NCI-H446 (cell line): ENCODE data around the gene FADS1.
A peak's percentile ranks its signal among the peaks of the same experiment; 100 is the strongest.

ENCODE experiments used
- DNase-seq, 2 experiments: peaks; one replicate each; lab custom pipeline; 2025; lab: John Stamatoyannopoulos, UW

Gene FADS1

DNA sequence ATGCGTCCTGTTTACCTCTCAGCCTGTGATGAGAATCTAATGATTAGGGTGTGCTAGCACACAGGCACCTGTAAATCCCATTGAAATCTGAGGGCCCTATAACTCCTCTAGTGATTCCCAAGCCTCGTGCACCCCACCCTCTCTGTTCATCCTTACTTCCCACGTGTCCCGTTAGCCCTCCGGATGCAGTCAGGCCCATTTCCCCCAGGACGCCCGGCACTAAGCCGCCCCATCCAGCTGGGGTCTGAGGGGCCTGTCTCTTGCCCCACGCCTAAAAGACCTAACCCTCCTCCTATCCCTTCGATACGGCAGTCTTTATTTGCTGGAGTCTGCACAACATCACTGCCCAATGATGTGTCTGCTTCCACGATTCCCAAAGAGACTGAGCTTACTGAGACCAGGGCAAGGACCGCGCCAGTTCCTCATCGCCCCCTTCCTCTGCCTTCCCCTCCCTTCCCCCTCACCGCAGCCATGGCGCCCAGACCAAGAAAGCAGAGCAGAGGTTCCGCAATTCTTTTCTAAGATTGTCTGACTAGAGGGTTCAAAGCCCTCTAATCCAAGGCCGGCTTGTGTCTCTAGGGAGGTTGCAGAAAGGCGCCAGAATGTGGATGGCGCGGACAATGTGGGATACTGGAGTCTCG, 10.2 kb upstream of the FADS1 start:
- no peak for DNase-seq

DNA sequence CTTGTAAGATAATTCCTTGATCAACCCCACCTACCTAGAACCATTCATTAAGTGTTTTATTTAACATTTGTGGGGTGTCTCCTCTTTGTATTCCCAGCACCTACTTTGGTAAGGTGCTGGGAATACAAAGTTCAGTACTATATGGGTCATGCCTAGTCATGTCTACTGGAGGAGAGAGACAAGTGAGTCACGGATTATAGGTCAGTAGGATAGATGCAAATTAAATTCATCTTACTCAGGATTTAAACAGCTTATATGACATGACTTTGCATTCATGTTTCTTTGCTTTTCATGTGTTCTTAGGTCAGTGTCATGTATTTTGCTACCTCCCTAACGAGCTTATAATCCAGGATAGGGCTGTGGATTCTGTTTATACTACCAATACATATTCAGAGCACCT, 3.4 kb upstream of the FADS1 start:
- no peak for DNase-seq

DNA sequence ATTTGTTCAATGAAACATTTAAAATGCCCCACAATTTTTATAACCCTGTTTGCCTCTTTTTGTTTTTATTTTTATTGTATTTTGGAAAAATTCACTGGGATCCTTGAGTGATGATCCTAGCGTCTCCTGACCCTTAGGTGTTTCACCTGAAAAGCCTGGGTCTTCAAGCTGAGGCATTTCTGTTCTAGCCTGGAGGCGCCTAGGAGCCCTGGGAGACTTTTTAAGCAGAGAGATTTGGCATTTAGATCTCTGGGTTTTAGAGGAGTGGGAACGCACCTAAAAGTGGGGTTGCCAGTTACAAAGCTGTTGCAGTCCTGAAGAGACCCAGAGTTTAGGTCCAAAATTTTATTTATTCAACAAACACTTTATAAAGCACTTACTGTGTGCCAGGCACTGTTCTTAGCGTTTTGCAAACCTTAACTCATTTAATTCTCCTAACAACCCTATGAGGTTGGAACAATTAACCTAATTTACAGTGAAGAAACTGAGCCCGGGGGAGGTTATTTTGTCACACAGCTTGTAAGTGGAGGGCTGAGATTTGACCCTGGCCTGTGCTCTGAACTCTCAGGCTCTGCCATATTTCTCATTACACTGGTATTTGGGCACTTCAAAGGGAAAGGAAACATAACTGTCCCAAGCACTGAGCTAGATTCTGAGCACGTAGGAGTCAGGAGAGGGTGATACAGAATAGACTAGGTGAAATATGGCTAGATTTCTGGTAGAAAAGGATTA, 834 bp upstream of the FADS1 start:
- no peak for DNase-seq

DNA sequence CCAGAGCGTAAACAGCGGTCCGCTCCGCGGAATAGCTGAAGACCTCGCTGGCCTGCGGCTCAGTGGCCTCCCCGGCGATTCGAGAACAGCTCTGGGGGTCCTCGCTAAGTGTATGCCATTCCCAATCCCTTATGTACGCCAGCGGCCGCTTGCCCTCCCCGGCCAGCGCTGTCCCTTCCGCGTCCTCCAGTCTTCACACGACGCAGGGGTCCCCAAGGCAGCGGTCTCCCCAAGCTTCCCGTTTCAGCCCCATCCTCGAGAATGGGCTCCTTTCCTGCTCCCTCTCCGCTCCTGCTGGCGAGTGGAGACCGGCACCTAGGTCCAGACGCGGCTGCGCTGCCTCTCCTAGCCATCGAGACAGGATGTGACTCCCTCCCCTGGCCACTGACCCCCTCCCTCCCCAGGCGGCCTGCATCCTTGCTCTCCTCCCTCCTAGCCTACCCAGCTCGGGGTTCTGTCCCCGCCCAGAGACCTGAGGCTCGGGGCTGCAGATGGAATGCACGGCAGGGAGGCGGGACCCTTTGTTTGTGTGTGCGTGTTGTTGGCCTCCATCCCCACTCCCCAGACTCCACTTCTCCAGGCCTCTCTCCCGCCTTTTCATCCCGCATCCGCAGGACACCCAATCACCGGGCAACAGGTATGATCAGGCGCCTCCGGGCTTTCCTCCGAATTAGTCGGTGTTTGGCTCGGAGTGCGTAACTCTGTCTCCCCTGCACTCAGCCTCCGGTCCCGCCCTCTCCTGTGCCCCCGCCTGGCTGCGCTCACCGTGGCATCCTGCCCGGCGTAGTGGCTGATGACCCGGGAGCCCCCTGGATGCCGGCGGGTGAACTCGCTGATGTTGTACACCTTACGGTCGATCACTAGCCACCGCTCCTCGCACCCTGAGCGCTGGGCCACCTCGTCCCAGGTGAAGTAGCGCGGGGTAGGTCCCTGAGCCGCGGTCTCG, 740 bp downstream of the FADS1 start:
- peak in 1 of 2 experiments; percentile 64 for DNase-seq

DNA sequence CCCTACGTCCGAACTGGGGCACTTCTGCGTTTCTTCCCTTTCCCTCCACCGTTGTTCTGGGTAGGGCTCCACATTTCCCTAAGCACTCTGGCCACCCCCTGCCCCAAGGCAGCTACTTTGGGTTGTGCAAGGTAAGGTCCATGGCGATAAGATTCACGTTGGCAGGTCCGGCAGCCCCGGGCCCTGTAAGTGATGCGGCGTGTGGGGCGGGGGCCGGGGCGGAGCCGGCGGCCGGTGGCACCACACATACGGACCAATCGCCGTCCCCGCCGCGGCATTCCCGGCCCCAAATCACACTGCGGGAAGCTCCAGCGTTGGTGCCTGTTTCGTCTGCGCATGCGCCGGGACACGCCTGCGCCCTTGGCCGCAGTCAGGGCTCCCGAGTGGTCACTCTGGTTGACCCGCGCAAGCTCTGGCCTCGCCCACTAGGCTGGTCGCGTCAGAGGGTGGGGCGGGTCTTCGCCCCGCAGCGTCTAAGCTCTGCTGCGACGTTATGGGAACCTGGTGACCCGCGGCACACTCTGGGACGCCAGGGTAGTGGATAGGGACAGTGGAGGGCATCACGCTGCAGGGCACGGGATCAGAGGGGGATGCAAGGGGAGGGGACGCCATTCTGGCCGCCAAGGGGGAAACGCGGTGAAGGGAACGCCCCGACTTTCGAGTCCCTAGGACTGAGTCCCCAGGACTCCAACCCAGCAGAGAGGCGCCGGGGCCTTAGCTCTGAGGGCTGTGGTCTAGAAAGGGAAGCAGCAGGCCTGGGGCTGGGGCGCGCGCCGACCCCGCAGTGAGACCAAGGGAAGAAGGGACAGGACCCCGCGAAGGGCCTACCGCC, 1.6 kb downstream of the FADS1 start:
- no peak for DNase-seq

DNA sequence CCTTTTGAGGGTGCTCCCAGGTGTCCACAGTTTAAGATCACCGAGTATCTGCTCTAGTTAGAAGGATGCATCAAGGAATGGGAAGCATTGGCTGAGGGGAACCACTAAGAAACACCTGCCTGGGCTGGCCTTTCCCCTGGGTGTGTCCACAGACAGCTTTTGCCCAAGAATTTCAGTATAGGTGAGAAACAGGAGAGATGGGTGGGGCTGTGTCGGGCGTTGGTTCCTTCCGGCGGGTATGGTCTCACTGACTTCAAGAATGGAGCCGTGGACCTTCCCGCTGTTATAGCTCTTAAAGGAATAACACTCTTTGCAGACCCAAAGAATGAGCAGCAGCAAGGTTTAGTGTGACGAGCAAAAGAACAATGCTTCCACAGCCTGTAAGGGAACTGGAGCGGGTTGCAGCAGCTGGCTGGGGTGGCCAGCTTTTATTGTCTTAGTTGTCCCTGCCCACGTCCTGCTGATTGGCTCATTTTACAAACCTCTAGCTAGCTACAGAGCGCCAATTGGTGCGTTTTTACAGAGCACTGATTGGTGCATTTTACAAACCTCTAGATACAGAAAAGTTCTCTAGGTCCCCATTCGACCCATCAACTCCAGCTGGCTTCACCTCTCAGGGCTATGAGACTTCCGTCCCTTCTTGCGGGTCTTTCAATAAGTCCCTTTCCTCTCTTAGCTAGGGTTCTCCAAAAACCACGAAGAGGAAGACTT, 2.4 kb downstream of the FADS1 start:
- no peak for DNase-seq

DNA sequence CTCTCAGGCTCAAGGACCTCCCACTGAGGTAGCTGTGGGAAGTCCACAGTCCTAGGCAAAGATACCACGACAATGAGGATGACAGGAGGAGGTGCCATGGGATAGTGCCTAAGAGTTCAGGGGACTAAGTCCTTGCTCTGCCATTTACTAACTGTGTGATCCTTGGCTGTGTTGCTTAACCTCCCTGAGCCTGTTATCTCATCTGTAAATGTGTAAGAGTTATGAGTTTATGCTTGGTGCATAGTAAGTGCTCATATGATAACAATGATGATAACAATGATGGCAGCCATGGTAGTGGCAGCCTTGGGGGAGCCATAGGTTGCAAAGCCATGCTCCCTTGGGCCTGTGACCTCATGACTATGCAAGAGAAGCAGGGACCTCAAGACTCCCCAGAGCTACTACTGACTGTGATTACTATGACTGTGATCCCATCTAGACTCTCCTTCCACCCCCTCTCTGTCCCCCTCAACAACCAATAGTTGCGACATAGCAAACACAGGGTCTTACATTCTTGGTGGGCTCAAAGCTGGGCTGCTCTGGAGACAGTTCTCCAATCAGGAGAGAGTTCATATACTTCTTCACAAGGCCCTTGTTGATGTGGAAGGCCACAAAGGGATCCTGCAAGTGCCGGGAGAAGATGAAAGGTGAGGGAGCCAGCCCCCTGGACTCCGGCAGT, 3.9 kb downstream of the FADS1 start:
- DNase-seq, result no peak

DNA sequence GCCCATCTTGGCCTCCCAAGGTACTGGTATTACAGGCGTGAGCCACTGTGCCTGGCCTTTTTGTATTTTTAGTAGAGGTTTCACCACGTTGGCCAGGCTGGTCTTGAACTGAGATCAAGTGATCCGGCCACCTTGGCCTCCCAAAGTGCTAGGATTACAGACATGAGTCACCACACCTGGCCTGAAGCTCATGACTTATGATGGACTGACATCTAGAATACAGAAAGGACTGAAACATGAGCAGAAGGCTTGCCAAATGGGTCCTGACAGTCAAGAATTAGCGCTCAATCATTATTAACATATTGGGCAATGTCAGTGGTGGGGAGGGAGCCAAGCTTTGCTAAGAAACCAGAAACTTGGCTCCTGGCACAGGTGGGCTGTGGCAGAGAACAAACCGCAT, 5.0 kb downstream of the FADS1 start:
- DNase-seq, result no peak

DNA sequence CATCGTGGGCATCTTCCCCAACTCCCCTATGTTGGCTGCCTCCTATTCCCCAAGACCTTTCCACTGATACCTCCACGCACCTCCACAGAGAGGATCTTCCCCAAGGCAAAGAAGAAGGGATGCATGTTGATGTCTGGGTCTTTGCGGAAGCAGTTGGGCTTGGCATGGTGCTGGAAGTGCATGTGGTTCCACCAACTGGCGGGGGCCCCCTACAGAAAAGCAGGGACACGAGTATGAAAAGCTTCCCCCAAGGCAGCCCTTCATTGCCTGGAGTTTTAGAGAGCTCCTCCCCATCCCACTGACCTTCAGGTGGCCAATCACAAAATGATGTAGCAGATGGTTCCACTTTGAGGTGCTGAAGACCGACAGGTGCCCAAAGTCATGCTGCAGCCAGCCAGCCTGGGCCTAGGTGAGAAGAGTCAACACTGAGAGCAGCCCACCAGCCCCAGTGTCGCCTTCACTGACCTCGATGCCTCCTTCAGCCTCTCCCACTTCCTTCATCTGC, 6.1 kb downstream of the FADS1 start:
- DNase-seq, result no peak

DNA sequence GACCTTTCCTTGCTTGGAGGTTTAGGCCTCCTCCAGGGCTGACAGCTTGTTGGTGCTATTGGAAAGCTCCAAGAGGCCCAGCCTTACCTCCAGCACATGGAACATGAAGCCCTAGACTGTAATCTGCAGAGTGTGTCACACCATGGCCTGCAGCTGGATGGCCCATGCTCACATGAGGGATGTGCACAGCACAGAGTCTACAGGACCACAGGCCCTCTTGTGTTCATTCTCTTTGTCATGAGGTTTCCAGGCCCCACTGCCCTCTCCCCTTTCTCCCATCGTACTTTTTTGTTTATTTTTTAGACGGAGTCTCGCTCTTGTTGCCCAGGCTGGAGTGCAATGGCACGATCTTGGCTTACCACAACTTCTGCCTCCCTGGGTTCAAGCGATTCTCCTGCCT, 10.0 kb downstream of the FADS1 start:
- no peak for DNase-seq

DNA sequence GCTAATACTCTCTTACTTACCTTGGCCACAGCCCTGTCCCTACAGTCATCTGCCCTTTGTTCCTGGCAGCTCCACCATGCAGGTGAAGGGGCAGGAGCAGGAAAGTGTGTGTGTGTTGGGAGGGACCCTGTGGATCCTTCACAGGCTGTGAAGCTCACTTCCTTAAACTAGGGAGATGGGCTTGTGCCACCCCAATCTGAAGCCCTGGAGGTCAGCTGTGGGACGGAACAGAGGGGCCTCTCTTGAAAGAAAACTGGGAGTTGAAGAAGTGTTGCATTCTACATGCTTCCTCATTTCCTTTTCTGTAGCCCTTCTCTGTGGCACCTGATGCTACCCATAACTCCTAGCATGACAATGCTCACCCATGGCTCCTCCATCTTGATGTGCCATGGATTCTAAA, 11.7 kb downstream of the FADS1 start:
- DNase-seq, result no peak

DNA sequence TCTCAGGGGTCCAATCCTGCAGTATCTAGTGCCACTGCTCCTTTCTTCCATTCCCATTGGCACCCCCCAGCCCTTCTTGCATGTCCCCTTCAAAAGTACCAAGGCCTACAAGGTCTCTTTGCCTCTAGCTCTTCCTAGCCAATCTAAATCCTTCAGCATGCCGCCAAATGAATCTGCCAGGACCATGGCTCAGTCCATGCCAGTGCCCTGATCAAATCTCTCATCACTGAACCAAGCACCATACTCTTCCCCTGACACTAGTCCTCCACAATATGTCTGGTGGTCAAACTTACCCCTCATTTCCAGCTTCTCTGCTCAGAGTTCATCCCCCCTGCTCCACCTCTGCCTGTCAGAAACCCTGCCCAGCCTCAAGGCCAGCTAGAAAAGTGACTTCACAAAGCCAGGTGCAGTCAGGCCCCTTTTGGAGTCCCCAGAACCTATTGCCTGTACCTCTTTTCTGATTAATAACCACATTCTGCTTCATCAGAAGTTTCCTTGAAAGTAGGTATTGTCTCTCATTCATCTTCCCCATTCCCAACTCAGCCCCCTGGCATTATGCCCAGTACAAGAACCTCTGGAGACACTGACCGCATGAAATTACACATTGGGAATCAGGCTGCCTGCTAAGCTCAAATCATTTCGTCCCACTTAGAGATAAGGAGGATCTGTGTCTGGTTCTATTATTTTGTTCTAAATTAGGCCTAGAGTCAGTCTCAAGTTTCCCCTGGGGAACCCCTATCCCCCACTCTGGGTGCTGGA, 12.7 kb downstream of the FADS1 start:
- no peak for DNase-seq

DNA sequence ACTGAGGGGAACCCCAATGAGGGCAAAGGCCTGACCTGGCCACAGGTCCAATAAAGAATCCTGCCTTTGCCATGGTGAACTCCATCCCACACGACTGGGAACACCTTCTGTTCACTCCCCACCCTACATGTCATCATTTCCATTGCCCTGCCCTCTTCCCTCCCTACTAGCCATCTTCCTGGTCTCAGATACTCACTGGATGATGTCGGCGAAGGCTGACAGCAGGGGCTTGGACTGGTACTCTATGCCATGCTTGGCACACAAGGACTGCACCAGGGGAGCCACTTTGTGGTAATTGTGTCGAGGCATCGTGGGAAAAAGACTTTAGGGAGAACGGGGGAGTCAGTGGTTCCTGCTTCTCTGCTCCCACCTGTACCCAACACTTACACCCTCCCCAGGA, 14.2 kb downstream of the FADS1 start:
- no peak for DNase-seq

DNA sequence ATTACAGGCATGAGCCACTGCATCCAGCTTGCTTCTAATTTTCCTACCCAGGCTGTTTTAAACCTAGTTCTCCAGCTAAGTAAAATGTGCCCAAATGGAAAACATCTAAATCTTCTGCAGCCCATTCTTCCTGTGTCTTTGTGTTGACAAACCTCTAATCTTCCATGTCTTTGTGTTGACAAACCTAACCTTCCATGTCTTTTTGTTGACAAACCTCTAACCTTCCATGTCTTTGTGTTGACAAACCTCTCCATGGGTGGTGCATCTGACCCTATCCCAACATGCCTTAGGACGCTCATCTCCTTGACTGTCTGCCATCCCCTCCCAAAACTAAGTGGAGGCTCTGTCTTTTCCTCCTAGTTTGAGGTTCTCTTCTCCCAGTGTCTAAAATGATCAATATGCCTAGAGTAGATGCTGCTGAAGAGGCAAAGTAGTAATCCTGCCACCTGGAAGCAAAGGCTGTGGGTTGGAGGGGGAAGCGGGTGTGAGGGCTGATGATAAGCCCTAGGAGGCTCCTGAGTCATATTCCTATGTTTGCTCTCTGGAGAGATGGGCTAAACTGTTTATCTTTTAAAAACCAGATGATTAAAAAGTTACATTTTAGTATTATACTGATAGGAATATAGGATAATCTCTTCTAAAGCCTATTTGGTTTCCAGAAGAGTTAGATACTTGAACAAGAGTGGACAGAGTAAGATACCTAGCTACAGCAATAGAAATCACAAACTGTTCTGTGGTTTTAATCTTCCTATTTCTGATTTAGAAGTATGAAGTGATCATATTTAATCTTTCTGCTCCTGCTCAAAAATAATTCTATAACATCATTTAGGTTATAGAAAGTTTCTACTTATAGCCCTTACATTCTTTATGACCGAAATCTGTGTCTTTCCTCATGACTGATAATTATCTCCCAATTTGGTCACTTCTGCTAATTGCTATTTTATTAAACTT, 16.2 kb downstream of the FADS1 start:
- no peak for DNase-seq

DNA sequence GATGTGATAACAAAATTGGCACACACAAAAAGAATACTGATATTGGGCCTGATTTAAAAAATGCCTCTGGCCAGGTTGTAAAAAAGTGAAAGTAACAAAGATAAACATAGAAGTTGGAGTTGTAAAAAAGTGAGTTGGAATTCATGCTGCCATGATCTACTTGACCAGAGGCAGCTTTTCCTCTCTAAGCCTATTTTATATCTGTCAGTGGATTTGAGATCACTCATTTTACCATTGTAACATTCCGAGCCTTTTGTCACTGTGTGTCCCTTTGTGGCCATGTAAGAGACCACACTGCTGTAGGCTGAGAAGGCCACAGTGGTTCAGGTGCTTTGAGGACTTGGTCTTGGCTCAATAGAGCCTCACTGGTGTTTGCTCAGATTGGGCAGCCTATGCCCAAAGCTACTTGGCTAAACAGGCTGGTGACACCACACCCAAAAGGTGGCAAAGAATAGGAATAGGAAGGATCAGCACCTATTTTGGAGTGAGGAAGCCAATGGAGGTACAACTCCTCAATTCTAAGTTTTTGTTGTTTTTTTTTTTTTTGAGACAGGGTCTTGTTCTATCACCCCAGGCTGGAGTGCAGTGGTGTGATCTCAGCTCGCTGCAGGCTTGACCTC, 17.0 kb downstream of the FADS1 start:
- DNase-seq, result no peak

DNA sequence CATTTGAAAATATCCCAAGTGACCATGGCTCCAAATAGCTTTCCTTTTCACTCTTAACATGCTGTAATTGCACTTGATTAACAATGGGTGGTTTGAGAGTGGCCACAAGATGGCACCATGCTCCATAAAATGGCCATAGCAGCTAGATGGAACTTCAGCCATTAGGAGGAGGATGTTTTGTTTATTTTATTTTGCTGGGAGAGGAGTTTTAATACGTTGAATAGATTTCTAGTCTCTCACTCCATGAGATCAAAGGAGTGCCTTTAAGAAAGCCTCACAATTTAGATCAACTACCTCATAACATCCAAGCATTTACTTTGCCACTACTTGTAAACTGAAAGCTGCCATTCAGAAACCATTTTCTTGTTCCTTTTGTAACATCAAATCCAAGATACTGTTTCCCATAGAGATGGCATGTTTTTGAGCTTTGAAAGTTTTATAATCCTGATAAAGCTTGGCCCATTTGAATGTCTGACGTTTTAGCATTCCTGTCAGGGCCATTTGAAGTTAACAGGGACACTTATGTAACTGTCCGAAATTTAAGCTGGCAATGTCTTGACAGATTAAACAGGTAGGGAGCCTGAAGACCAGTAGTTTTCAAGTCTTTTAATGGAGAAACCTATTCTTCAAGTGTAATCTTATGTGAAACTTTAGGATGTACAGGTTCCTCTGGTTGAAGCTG, 19.4 kb downstream of the FADS1 start:
- peak; percentile 75 to 88 for DNase-seq

DNA sequence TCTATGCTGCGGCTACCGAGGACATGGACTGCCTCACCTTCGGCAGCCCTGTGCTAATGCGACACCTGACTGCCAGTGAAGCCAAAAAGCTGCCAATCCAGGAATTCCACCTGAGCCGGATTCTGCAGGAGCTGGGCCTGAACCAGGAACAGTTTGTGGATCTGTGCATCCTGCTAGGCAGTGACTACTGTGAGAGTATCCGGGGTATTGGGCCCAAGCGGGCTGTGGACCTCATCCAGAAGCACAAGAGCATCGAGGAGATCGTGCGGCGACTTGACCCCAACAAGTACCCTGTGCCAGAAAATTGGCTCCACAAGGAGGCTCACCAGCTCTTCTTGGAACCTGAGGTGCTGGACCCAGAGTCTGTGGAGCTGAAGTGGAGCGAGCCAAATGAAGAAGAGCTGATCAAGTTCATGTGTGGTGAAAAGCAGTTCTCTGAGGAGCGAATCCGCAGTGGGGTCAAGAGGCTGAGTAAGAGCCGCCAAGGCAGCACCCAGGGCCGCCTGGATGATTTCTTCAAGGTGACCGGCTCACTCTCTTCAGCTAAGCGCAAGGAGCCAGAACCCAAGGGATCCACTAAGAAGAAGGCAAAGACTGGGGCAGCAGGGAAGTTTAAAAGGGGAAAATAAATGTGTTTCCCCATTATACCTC, 20.8 kb downstream of the FADS1 start:
- DNase-seq, result no peak
